D721Med (cell line): ENCODE measurements around the gene PIK3R3.

ENCODE experiments used
- DNase-seq: peaks from one replicate; pipeline ENCODE4 v3.0.0; 2011; ENCODE audit warnings: low spot score; ENCODE audit not compliant: insufficient read length
- FAIRE-seq: peaks from 2 replicates; lab custom pipeline; 2011; peaks lifted over from hg19 to GRCh38; lab: Jason Lieb, UNC
- CTCF ChIP-seq: IDR thresholded peaks from 2 replicates; pipeline ENCODE4 v1.5.1; 2012; ENCODE audit warnings: mild to moderate bottlenecking, control low read depth; ENCODE audit not compliant: insufficient read depth; ENCODE audit errors: missing control alignments

PIK3R3 gene

GRCh38 chr1:46026531-46026930, 105.9 kb downstream of the PIK3R3 start:
- DNase-seq (no peak), FAIRE-seq (no peak)
- TF ChIP-seq CTCF: no peak

GRCh38 chr1:46021046-46021996, 111.1 kb downstream of the PIK3R3 start:
- no peak for FAIRE-seq
- TF ChIP-seq CTCF: no peak
- DNase-seq: no peak

DNA sequence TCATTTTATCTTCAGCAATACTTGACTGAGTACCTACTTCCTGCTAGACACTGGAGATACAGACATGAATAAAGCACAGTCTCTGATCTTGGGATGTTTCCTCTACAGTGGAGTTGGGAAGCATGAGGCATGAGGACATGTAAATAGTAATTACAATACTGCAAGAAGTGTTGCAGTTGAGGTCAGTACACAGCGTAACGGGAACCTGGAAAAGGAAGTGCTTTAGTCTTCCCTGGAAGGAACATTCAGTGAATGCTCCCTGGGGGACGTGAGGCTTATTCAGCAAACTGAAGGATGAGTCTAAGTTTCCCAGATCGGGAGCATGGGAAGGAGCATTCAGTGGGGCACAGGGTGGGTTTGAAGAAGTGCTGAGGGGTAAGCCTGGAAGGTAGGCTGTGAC, 112.4 kb downstream of the PIK3R3 start:
- no peak for TF ChIP-seq CTCF
- FAIRE-seq: no peak
- DNase-seq: no peak

DNA sequence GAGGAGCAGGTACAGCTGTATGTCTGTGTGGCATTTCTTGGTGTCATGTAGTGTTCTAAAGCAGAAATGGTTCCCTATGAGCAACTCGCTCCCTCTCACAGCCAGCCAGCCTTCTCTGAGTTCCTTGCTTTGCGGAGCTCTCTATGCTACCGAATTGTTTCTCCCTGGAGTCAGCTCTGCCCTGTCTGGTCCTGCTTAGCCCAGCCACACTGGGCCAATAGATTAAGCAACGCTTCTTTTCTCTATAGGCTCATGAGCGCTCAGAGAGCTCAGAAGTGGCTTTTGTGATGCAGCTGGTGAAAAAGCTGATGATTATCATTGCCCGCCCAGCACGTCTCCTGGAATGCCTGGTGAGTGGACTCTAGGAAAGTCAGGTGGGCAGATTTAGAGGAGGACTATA, 113.1 kb downstream of the PIK3R3 start:
- FAIRE-seq (no peak), DNase-seq (no peak)
- TF ChIP-seq CTCF: no peak

DNA sequence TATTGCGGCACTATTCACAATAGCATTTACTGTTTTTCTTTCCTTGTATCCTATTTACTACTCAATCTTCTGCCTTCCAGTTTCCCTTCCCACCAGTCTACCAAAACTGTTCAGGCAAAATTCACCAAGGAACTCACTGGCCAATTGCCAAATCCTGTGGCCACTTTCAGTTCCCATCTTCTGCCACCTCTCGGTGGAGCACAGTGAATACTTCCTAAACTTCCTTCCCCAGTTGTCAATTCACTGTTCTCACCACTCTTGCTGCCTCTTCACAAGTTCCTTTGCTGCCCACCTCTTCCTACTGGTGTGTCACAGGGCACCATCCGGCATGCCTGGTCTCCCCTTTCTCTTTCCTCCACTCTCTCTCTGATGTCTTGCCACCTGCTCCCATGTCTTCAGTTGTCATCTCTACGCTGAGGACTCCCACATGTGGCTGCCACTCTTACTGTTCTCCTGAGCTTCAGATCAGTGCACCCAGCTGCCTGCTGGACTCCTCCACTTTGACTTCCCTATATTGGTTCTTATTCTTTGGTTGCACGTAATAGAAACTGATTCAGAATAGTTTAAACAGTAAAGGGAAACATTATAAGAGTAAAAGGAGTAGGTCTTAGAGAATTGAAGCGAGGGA, 114.4 kb downstream of the PIK3R3 start:
- no peak for DNase-seq
- TF ChIP-seq CTCF: no peak
- no peak for FAIRE-seq

- FAIRE-seq (no peak), DNase-seq (no peak)
- TF ChIP-seq CTCF: no peak
These were observed 118.8 kb downstream of the PIK3R3 start for GRCh38 chr1:46013581-46013980.

- no peak for FAIRE-seq
- TF ChIP-seq CTCF: no peak
These were observed 120.2 kb downstream of the PIK3R3 start for GRCh38 chr1:46012236-46012635.

More at GRCh38 chr1:46012236-46012635, 120.2 kb downstream of the PIK3R3 start:
- no peak for DNase-seq
